Measurements from ENCODE around the gene ZFHX2. TPM values are rescaled to one million over a fixed set of nuclear protein-coding genes. Genes with fewer than 3 reads are reported as not detected.
A peak's percentile ranks its signal among the peaks of the same experiment; 100 is the strongest.

ZFHX2 gene
- total and polyA plus RNA-seq, 2 of the 13 experiments (the other 11 are each of a cell fraction or from before 2014, with no cell fraction given) = 0.17 to 0.44 TPM

DNA sequence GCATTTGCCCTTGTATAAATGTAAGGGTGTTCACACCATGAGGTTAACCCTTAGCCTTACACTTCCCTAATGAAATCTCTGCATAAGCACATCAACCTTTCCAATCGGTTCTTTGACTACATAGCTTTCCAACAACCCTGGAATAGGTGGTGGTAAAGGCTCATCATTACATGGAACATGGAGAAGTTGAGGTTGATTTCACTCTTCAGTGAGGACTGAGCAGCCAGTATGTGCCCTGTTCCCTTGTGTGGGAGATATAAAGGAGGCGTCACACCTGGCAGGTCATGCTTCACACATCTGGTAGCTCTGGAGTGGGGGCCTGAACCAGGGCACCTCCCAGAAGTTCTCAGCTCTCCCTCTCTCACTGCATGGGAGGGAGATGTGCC lies 48.8 kb upstream of the ZFHX2 start (continued):
- TF ChIP-seq ZNF17 (CRISPR knock-in tag; IDR thresholded peaks at IDR 0.05) = no peak
- no peak for TF ChIP-seq MIER2 (CRISPR knock-in tag; IDR thresholded peaks at IDR 0.05)
- TF ChIP-seq, protein P1, sequence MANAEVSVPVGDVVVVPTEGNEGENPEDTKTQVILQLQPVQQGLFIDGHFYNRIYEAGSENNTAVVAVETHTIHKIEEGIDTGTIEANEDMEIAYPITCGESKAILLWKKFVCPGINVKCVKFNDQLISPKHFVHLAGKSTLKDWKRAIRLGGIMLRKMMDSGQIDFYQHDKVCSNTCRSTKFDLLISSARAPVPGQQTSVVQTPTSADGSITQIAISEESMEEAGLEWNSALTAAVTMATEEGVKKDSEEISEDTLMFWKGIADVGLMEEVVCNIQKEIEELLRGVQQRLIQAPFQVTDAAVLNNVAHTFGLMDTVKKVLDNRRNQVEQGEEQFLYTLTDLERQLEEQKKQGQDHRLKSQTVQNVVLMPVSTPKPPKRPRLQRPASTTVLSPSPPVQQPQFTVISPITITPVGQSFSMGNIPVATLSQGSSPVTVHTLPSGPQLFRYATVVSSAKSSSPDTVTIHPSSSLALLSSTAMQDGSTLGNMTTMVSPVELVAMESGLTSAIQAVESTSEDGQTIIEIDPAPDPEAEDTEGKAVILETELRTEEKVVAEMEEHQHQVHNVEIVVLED (CRISPR knock-in tag; IDR thresholded peaks at IDR 0.05; ENCODE audit: borderline replicate concordance) = no peak
- TF ChIP-seq SMC3 (IDR thresholded peaks at IDR 0.05; ENCODE audit: low read length) = 0 out of 2 replicates have a peak, but pooled peaks have one; percentile 10
- no peak for TF ChIP-seq KDM6A (CRISPR knock-in tag; IDR thresholded peaks at IDR 0.05; ENCODE audit: low read depth)
- TF ChIP-seq, protein P2, sequence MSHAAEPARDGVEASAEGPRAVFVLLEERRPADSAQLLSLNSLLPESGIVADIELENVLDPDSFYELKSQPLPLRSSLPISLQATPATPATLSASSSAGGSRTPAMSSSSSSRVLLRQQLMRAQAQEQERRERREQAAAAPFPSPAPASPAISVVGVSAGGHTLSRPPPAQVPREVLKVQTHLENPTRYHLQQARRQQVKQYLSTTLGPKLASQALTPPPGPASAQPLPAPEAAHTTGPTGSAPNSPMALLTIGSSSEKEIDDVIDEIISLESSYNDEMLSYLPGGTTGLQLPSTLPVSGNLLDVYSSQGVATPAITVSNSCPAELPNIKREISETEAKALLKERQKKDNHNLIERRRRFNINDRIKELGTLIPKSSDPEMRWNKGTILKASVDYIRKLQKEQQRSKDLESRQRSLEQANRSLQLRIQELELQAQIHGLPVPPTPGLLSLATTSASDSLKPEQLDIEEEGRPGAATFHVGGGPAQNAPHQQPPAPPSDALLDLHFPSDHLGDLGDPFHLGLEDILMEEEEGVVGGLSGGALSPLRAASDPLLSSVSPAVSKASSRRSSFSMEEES (CRISPR knock-in tag; IDR thresholded peaks at IDR 0.05) = 0 out of 2 replicates have a peak, but pooled peaks have one; percentile 9
- peak; percentile 87; the same call in 1 of the 2 replicates for TF ChIP-seq ZNF383 (CRISPR knock-in tag; IDR thresholded peaks at IDR 0.05; ENCODE audit: borderline replicate concordance)
- TF ChIP-seq RFXANK (CRISPR knock-in tag; IDR thresholded peaks at IDR 0.05) = no peak
- 0 out of 2 replicates have a peak, but pooled peaks have one; percentile 9 for TF ChIP-seq ZSCAN31 (CRISPR knock-in tag; IDR thresholded peaks at IDR 0.05; ENCODE audit: low read depth)
- no peak for TF ChIP-seq SP5 (CRISPR knock-in tag; IDR thresholded peaks at IDR 0.05; ENCODE audit: borderline replicate concordance, low read depth)
- TF ChIP-seq PRMT3 (CRISPR knock-in tag; IDR thresholded peaks at IDR 0.05; ENCODE audit: borderline replicate concordance, low read depth) = no peak
- TF ChIP-seq, protein P3, sequence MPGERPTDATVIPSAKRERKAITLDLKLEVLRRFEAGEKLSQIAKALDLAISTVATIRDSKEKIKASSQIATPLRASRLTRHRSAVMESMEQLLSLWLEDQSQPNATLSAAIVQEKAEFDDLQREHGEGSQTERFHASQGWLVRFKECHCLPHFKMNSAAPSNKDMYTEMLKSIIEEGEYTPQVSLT (CRISPR knock-in tag; IDR thresholded peaks at IDR 0.05; ENCODE audit: borderline replicate concordance, low read depth) = no peak
- TF ChIP-seq PRPF4 (IDR thresholded peaks at IDR 0.05; ENCODE audit: low read depth, low read length, poor library complexity, severe bottlenecking) = no peak
- TF ChIP-seq, protein P4, sequence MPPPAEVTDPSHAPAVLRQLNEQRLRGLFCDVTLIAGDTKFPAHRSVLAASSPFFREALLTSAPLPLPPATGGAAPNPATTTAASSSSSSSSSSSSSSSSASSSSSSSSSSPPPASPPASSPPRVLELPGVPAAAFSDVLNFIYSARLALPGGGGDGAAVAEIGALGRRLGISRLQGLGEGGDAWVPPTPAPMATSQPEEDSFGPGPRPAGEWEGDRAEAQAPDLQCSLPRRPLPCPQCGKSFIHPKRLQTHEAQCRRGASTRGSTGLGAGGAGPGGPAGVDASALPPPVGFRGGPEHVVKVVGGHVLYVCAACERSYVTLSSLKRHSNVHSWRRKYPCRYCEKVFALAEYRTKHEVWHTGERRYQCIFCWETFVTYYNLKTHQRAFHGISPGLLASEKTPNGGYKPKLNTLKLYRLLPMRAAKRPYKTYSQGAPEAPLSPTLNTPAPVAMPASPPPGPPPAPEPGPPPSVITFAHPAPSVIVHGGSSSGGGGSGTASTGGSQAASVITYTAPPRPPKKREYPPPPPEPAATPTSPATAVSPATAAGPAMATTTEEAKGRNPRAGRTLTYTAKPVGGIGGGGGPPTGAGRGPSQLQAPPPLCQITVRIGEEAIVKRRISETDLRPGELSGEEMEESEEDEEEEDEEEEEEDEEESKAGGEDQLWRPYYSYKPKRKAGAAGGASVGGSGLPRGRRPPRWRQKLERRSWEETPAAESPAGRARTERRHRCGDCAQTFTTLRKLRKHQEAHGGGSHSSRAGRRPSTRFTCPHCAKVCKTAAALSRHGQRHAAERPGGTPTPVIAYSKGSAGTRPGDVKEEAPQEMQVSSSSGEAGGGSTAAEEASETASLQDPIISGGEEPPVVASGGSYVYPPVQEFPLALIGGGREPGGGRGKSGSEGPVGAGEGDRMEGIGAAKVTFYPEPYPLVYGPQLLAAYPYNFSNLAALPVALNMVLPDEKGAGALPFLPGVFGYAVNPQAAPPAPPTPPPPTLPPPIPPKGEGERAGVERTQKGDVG (CRISPR knock-in tag; IDR thresholded peaks at IDR 0.05; ENCODE audit: borderline replicate concordance) = no peak
- no peak for TF ChIP-seq ZNF30 (CRISPR knock-in tag; IDR thresholded peaks at IDR 0.05)
- peak; percentile 16; the same call in 1 of the 2 replicates for TF ChIP-seq FOXK1 (CRISPR knock-in tag; IDR thresholded peaks at IDR 0.05; ENCODE audit: borderline replicate concordance, low read depth)
- TF ChIP-seq ZBTB7B (CRISPR knock-in tag; IDR thresholded peaks at IDR 0.05) = peak; percentile 19; the same call in 1 of the 2 replicates
- TF ChIP-seq, protein P5, sequence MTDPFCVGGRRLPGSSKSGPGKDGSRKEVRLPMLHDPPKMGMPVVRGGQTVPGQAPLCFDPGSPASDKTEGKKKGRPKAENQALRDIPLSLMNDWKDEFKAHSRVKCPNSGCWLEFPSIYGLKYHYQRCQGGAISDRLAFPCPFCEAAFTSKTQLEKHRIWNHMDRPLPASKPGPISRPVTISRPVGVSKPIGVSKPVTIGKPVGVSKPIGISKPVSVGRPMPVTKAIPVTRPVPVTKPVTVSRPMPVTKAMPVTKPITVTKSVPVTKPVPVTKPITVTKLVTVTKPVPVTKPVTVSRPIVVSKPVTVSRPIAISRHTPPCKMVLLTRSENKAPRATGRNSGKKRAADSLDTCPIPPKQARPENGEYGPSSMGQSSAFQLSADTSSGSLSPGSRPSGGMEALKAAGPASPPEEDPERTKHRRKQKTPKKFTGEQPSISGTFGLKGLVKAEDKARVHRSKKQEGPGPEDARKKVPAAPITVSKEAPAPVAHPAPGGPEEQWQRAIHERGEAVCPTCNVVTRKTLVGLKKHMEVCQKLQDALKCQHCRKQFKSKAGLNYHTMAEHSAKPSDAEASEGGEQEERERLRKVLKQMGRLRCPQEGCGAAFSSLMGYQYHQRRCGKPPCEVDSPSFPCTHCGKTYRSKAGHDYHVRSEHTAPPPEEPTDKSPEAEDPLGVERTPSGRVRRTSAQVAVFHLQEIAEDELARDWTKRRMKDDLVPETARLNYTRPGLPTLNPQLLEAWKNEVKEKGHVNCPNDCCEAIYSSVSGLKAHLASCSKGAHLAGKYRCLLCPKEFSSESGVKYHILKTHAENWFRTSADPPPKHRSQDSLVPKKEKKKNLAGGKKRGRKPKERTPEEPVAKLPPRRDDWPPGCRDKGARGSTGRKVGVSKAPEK (CRISPR knock-in tag; IDR thresholded peaks at IDR 0.05; ENCODE audit: borderline replicate concordance) = no peak
- TF ChIP-seq ZNF761 (CRISPR knock-in tag; conservative IDR thresholded peaks at IDR 0.05) = no peak
- peak; percentile 52; the same call in 1 of the 2 replicates for TF ChIP-seq ZNF737 (CRISPR knock-in tag; IDR thresholded peaks at IDR 0.05; ENCODE audit: borderline replicate concordance)
- no peak for TF ChIP-seq ASH2L (IDR thresholded peaks at IDR 0.05; ENCODE audit: insufficient read length, low read depth, low read length)

All from HepG2 (cell line).